Smooth muscle cell of the pulmonary artery (primary cell): ENCODE measurements around the gene UPP1. TPM values are rescaled to one million over a fixed set of nuclear protein-coding genes. Genes with fewer than 3 reads are reported as not detected.

Experiments
- total RNA-seq: library from RNA; depleted of rRNA; stranded (reverse); fragments of >200 nt; gene quantifications from 2 replicates; pipeline ENCODE4 v1.2.3, GENCODE V29; 2014

Gene UPP1
- 11.7 and 13.2 TPM in 2 replicates for total RNA-seq

DNA sequence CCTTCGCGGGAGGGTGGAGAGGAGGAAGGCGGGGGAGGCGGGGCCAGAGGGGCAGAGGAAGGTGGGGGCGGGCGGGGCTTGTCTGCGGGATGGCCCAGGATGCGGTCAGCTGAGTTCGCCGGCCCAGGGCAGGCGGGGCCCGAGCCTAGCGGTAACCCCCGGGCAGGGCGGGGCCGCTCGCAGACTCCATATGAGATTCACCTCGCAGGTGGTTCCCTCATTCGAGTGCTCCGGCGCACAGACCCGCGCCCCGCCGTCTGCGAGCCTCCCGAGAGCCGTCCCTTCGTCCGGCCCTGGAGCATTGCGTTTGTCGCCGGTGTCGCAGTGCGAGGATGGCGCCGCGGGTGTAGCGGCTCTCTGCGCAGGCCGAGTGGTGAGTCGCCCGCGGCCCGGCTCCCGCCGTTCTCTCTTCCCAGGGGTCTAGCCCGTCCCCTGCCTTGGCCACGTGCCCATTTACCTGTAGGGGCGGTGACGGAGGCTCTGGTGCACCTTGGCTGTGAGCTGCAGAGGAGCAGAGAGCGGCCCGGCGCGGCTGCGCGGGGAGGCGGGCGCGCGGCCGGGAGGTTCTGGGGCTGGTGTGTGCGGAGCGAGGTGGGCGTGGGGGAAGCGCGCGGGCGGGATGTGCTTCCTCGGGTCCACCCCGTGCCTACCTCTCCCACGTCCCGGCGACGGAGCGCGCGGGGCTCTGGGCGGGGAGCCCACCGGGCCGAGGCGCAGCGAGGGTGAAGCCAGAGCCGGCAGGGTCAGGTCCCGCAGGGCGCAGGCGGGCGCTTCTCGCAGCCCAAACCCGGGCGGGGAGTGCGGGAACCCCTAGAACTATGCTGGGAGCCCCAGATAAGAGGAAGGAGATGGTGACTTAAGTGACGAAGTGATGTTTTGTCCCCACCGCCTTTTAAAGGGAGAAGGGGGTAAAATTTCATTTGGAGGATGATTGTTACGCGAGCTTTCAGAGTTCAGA lies at the start of gene UPP1:
Gene UPP1 (plus strand): TSS at position 220 of the 958 bp plus-strand sequence. CDS start 5,519 bp downstream, outside the sequence.

Other genes with a start within 250 kb of the UPP1 start
- 0.07 TPM in 2 replicates for gene PKD1L1, start 140.8 kb upstream of the UPP1 start, total RNA-seq
- 17.1 and 18.6 TPM in 2 replicates for gene HUS1, start 109.7 kb upstream of the UPP1 start, total RNA-seq
- not detected in 2 replicates for gene SUN3, start 60.2 kb upstream of the UPP1 start, total RNA-seq
- gene C7orf57, start 53.7 kb upstream of the UPP1 start, total RNA-seq: not detected in 2 replicates
- gene ABCA13, start 82.2 kb downstream of the UPP1 start, total RNA-seq: 0.20 and 0.36 TPM in 2 replicates